ENCODE data around the gene CD33. TPM values are rescaled to one million over a fixed set of nuclear protein-coding genes. Genes with fewer than 3 reads are reported as not detected.
A peak's percentile ranks its signal among the peaks of the same experiment; 100 is the strongest.
"Not testable (repeated sequence)": the region's sequence is repeated elsewhere in the genome, so short reads cannot be mapped to it uniquely, and the experiment has no call there.

The CD33 gene
- total RNA-seq, 1 donor from 2014 or later, result not detected

DNA sequence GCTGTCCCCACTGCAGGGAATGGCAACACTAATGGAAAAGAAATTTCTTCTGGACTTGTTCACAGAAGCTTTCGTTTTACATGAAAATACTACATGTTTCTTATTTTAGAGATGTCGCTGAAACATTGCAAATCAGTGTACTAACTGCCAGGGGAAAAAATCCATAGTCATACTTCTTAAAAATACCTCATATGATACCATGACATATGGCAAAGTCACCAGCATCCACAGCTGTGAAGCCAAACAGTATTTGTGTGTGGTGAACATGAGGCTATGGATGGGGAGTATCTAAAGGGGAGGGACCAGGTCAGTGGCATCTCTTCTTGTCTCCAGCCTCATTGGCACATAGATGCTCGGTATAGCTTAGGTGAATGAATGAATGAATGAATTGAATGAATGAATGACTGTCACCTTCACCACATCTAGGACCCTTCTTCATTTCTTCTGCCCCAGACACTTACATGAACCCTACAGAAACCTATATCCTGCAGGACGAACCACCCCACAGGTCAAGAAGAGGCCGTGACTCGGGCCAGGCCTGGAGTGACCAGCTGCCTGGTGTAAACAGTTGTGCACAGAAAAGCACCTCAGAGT is 14.6 kb upstream of the CD33 start:
- no peak for DNase-seq (ENCODE audit: low read depth in 2 of 2)

DNA sequence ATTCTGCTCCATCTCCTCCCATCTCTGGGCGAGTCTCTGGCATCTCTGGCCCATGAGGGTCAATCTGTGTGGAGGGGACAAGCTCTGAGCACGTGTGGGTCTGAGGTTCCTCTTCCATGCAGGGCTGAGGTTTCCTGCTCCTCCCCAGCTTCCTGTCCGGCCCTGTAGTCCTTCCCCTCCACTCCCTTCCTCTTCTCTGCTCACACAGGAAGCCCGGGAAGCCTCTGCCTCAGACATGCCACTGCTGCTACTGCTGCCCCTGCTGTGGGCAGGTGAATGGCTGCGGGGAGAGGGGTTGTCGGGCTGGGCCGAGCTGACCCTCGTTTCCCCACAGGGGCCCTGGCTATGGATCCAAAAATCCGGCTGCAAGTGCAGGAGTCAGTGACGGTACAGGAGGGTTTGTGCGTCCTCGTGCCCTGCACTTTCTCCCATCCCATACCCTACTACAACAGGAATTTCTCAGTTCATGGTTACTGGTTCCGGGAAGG is 14.0 kb upstream of the CD33 start:
- not testable (repeated sequence) for DNase-seq (ENCODE audit: low read depth in 2 of 2)

DNA sequence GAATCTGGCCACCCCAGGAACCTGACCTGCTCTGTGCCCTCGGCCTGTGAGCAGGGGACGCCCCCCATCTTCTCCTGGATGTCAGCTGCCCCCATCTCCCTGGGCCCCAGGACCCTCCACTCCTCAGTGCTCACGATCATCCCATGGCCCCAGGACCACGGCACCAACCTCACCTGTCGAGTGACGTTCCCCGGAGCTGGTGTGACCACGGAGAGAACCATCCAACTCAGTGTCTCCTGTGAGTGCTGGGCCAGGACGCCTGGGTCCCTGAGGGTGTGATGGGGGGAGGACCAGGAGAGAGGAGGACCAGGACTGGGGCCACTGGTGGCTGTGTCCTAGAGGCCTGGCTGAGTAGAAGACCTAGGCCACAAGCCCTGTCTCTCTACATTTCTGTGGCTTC is 13.0 kb upstream of the CD33 start:
- DNase-seq (ENCODE audit: low read depth in 2 of 2), result no peak

DNA sequence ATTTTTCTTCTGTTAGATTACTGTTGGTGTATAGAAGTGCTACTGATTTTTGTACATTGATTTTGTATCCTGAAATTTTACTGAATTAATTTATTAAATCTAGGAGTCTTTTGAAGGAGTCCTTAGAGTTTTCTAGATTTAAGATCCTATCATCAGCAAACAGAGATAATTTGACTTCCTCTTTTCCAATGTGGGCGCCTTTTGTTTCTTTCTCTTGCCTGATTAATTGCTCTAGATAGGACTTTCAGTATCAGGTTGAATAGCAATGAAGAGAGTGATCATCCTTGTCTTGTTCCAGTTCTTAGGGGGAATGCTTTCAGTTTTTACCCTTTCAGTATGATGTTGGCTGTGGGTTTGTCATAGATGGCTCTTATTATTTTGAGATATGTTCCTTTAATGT is 5.6 kb upstream of the CD33 start:
- no peak for DNase-seq (ENCODE audit: low read depth in 2 of 2)

DNA sequence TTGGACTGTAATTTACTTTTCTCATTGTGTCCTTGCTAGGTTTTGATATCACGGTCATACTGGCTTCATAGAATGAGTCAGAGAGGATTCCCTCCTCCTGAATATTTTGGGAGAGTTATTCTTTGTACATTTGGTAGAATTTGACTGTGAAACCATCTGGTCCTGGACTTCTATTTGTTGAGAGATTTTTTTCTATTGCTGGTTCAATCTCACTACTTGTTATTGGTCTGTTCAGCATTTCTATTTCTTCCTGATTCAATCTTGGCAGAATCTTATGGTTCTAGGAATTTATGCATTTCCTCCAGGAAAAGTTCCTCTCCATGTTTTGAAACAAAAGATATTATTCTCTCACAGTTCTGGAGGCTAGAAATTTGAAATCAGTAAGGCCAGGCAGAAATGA is 4.9 kb upstream of the CD33 start:
- DNase-seq (ENCODE audit: low read depth in 2 of 2), result no peak

DNA sequence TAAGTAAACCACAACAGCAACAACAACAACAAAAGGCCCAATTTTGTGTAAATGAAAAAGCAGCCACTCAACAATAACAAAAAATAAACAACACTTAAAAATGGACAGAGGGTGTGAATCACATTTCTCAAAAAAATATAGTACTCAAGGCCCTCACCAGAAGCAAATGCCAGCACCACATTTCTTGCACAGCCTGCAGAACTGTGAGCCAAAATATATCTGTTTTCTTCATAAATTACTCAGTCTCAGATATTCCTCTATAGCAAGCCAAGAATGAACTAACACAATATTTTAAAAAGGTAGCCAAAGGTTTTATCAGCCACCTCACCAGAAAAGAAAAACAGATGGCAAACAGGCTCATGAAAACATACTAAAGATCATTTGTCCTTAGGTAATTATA is 3.9 kb upstream of the CD33 start:
- no peak for DNase-seq (ENCODE audit: low read depth in 2 of 2)

DNA sequence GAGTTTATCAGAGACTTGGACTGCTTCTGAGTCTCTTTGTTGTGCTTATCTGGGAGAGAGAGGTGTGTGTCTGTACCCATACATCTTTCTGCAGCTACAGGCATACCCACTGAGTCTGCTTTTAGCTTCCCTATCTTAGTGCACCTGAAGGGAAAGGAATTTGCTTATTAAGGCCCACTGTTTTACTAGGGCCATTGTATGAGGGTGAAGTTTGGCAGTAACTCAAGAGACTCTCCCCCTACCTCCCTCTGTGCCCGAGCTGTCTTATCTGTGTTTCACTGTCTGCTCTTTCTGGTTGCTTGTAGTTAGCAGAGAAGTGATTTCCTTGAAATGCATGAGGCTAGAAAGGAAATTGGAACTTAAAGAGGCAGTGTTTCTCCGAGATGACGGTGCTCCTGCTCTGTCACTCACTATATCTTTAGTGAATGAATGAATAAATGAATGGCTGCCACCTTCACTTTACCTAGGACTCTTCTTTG is 678 bp upstream of the CD33 start:
- no peak for DNase-seq (ENCODE audit: low read depth in 2 of 2)

DNA sequence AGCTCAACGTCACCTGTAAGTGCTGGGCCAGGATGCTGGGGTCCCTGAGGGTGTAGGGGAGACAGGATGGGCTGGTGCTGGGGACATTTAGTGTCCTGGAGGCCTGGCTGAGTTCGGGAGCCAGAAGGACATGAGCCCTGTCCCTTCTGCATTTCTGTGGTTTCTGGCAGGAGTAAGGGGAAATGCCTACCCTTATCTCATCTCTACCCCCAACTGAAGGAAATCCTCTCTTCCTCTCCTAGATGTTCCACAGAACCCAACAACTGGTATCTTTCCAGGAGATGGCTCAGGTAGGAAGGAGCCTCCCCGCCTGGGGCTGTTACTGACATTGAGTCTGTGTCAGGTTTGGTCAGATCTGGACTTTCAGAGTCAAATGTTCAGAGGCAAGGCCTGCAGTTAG is 1.2 kb downstream of the CD33 start:
- no peak for DNase-seq (ENCODE audit: low read depth in 2 of 2)

DNA sequence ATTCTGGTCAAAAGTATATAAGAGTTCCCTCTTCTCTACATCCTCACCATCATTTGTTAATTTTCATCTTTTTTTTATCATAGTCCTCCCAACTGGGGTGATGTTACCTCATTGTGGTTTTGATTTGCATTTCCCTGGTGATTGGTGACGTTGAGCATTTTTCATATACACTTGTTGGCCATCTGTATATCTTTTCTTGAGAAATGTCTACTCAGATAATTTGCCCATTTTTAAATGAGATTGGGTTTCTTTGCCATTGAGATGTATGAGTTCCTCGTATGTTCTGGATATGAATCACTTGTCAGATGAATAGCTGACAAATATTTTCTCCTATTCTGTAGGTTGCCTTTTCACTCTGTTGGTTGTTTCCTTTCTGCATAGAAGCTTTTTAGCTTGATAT is 2.4 kb downstream of the CD33 start:
- no peak for DNase-seq (ENCODE audit: low read depth in 2 of 2)

DNA sequence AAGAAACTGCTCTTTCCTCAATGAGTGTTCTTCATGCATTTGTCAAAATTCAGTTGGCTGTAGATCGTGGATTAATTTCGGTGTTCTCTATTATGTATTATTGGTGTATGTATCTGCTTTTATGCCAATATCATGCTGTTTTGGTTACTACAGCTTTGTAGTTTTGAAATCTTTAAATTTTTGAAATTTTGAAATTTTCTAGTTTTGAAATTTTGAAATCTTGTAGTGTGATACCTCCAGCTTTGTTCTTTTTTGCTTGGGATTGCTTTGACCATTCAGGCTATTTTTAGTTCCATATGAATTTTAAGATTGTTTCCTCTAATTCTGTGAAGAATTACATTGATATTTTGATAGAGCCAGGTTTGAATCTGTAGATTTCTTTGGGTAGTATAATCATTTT is 3.1 kb downstream of the CD33 start:
- DNase-seq (ENCODE audit: low read depth in 2 of 2), result no peak

DNA sequence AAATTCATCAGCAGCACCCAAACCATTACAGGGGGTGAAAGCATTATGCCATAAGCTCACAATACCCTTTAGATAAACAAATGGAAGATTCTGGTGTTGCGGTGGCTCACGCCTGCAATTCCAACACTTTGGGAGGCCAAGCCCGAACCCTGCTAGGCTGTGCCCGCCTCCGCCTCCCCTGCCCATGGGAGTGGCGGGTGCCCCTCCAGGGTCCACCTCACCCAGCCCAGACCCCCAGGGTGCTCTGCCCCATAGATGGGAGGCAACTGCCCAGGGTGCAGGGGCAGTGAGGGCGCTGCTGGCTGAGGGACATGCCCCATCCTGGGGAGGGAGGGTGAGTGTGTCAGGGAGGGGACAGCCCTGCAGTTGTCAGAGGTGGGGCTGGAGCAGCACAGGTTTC is 16.0 kb downstream of the CD33 start:
- no peak for DNase-seq (ENCODE audit: low read depth in 2 of 2)

DNA sequence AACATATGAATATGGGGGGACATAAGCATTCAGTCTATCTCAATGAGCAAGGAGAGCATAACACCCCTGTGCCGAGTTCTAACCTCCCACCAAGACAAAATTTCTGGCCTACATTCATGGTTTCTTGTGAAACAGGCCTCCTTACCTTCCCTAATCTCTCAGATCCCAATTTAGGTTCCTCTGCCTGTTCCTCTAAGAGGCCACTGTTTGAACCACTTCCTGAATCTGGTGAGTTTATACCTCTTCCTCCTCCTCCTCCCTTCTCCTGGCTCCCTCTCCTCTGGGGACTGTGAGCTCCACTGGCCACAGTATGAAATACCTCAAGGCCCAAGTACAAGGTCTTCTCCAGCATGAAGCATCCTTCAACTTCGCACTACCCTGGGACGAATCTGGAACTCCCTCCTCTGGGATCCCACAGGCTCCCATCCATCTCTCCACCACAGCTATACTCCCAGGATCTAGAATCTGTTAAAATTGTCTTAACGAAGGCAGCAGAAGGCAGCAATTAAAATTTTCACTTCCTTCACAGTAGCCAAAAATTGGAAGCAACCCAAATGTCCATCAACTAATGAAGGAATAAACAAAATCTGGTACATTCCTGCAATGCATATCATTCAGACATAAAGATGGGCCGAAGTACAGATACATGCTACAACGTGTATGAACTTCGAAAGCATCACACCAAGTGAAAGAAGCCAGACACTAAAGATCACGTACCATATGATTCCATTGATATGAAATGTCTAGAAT is 18.2 kb downstream of the CD33 start:
- no peak for DNase-seq (ENCODE audit: low read depth in 2 of 2)

DNA sequence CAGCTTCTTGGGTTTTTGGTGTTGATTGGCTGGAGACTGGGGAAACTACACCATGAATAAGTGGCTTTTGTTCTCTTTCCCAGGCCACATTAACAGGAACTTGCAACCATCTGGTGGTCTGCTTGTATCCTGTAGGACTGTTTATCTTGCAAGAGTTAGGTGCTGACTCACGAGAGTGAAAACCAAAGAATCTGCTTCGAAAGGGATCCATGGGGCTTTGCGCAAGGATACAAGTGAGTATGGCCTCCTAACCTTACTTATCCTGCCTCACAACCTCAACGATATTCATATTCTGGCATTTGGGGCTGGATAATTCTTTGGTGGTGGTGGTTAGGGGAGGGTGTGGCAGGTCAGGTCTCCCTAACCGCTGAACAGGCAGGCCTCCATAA is 21.3 kb downstream of the CD33 start:
- DNase-seq (ENCODE audit: low read depth in 2 of 2), result peak in 1 of 2 donors; percentile 66

DNA sequence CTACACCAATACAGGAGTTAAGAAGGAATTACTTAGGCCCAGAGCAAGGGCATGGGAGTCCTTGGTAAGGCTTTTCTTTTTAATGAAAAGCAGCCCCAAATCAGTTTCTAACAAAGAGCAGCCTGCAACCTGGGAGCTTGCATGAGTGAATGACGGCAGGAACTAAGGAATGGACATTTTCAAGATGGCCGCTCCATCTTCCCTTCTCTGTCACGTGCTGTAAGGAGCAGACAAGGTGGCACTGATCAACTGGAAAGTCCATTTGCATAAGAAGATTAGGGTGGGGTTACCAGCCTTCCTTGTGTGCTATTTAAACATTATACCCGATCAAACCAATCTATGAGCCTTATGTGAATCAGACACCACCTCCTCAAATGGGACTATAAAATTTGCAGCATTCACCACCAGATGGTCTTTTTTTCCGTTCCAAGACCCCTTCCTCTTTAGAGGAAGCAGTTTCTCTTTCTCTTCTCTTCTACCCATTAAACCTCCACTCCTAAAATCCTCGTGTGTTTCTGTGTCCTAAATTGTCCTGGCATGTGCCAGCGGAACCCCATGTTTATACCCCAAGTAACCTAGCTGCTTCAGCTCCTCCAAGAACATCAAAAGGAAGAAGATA is 23.2 kb downstream of the CD33 start:
- DNase-seq (ENCODE audit: low read depth in 2 of 2), result no peak

DNA sequence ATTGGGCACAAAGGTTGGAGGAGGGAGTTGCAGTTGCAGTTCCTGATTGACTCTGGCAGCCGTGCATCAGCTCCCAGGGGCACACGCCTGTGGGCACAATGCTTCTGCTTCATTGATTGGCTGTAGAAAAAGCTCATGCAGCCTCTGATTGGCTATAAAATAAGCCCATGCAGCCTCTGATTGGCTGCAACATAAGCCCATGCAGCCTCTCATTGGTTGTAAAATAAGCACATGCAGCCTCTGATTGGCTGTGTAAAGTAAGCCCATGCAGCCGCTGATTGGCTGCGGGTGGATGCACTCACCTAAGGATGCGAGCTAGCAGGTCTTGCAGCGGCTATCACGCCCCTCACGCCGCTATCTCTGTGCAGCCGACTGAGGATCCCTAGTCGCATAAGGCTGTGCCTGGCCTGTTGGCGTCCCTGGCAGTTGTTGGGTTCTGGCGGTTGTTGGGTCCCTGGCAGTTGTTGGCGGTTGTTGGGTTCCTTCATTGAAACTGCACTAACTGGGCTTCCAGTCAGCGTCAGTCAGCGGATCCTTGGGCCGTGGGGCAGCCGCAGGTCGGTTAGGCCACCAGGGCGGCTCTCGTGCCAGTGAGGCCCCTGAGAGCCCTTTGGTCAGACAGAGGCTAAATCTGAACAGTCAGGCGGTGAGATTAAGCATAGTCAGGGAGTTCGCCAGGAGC is 26.0 kb downstream of the CD33 start, which contains the start of gene SIGLECL1:
Gene SIGLECL1, plus strand, starts transcription at position 295 of the 682 bp plus-strand sequence. CDS start 12,993 bp downstream, outside the sequence.
- no peak for DNase-seq (ENCODE audit: low read depth in 2 of 2)

DNA sequence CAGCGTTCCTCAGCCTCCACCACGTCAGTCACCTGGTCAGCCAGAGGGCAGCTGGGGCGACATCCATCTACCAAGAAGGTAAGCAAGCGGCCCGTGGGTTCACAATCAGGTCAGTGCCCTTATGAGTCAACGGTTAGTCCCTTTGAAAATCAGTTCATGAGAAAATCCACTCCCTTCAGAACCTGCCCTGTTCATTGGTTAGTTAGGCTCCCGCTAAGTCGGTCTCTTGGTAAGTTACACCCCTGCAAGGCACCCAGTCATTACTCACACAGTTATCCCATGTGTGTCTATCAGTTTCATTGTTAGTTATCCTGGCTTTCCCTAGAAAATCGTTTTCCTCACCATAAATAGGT is 26.6 kb downstream of the CD33 start:
- no peak for DNase-seq (ENCODE audit: low read depth in 2 of 2)

DNA sequence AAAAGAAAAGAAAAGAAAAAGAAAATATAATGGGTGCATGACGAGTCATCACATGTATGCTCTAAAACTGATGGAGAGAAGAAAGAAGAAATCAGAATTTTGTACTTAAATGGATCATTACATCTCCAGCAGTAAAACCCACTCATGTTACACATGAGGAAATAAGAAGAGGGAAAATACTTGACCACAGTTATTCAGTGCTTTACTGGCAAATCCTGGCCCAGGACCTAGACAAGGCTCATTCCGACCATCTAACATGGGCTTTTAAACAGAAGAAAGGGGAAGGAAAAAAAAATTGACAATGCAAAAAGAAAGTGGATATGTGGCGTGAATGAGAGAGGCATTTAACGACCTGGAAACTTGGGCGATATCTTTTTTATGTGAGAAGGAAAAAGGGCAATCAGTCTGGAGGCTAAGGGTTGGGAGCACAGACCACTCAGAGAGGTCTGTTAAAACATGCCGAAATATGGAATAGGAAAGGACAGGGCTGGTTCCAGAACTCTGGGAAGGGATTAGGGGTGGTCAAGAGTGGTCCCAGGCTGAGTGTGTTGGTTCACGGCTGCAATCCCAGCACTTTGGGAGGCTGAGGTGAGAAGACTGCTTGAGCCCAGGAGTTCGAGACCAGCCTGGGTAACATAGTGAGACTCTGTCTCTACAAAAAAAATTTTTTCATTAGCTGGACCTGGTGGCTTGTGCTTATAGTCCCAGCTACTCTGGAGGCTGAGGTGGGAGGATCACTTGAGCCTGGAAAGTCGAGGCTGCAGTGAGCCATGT is 27.6 kb downstream of the CD33 start:
- DNase-seq (ENCODE audit: low read depth in 2 of 2), result no peak

DNA sequence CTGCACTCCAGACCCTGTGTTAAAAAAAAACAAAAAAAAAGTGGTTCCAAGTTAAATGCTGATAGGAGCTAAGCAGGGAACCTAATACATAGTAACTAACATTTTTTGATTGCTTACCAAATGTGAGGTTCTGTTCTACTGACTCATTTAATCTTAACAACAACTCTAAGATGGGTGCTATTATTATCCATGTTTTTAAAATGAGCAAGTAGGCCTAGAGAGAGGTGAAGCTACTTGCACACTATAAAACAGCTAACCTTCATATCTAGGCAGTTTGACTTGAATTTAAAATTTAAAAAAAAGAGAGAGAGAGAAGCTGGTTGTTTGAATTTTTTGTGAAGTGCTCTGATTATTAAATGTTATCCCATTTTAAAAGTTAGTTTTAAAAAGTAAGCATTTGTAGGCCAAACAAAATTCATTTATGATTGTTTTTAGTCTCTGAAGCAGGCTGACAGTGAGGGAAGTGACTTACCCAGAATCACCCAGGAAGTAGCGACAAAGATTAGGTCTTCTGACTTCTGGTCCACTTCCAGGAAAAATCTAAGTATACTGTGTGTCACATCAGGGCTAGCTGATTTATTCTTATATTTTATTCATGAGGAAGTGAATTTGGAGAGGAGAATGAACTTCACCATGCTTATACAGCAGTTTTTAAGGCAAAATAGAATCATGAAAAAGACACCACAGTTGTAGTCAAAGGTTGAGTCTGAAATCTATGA is 28.4 kb downstream of the CD33 start:
- no peak for DNase-seq (ENCODE audit: low read depth in 2 of 2)

DNA sequence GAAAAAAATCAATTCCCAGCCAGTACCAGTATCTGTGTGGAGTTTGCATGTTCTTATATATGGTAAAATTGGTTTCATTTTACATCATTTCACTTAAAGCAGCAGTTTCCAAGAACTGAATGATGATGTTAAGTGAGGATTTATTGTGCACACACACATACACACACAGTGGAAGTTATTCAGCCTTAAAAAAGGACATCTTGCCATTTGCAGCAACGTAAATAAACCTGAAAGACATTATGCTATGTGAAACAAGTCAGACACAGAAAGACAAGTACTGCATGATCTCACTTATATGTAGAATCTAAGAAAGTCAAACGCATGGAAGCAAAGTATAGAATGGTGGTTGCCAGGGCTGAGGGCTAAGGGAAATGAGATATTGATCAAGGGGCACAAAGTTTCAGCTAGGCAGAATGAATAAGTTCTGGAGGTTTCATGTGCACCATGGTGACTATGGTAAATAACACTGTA is 31.3 kb downstream of the CD33 start:
- no peak for DNase-seq (ENCODE audit: low read depth in 2 of 2)

DNA sequence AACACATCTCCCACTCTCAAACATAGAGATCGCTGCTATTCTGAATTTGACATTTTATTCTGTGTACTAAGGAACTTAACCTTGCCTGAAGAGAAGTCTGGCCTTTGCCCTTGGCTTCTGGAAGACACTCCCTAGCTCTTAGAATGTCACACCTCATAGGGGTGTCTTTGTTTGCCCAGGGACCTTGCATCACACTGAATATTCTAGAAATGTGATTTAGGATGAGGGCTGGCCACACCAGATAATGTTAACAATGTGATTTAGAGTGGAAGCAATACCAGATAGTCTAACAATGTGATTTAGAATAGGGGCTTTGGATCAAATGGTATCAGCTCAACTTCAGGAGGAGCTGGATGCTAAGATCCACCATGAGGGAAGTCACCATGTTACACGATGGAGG is 32.6 kb downstream of the CD33 start:
- DNase-seq (ENCODE audit: low read depth in 2 of 2), result no peak
